ENCODE measurements around the gene SLC25A10.
"Not testable (repeated sequence)": the region's sequence is repeated elsewhere in the genome, so short reads cannot be mapped to it uniquely, and the experiment has no call there.

The SLC25A10 gene

GRCh38 chr17:81711814-81712467 is at the start of gene SLC25A10:
SLC25A10 (plus strand) TSS chr17:81712284; CDS start chr17:81712427, 143 bp downstream.
- peak; percentile 55 for DNase-seq (ENCODE audit: low spot score)

GRCh38 chr17:81664051-81664470 is 48.0 kb upstream of the SLC25A10 start:
- no peak for DNase-seq (ENCODE audit: low spot score)

- DNase-seq (ENCODE audit: low spot score) = peak; percentile 24
These were observed 46.6 kb upstream of the SLC25A10 start for GRCh38 chr17:81665205-81666091.

- peak; percentile 46 for DNase-seq (ENCODE audit: low spot score)
These were observed 46.1 kb upstream of the SLC25A10 start for GRCh38 chr17:81666092-81666341.

GRCh38 chr17:81666342-81667191 is 45.5 kb upstream of the SLC25A10 start, which contains the start of the genes CCDC137 and OXLD1:
CCDC137 (plus strand) TSS chr17:81666737; CDS start chr17:81666767, 30 bp downstream.
OXLD1 (minus strand) TSS chr17:81666605; CDS start chr17:81666577, 28 bp downstream.
- DNase-seq (ENCODE audit: low spot score) = peak; percentile 92

GRCh38 chr17:81667754-81668153 is 44.3 kb upstream of the SLC25A10 start:
- DNase-seq (ENCODE audit: low spot score) = no peak

GRCh38 chr17:81672504-81672903 is 39.6 kb upstream of the SLC25A10 start:
- DNase-seq (ENCODE audit: low spot score) = no peak

- no peak for DNase-seq (ENCODE audit: low spot score)
These were observed 39.1 kb upstream of the SLC25A10 start for GRCh38 chr17:81672954-81673353.

GRCh38 chr17:81673561-81674258 is 38.4 kb upstream of the SLC25A10 start:
- no peak for DNase-seq (ENCODE audit: low spot score)

GRCh38 chr17:81675515-81676221 is 36.4 kb upstream of the SLC25A10 start:
- not testable (repeated sequence) for DNase-seq (ENCODE audit: low spot score)

GRCh38 chr17:81676906-81677305 is 35.2 kb upstream of the SLC25A10 start:
- no peak for DNase-seq (ENCODE audit: low spot score)

GRCh38 chr17:81680150-81680549 is 31.9 kb upstream of the SLC25A10 start:
- DNase-seq (ENCODE audit: low spot score) = no peak

- DNase-seq (ENCODE audit: low spot score) = no peak
These were observed 30.4 kb upstream of the SLC25A10 start for GRCh38 chr17:81681672-81682071.

- no peak for DNase-seq (ENCODE audit: low spot score)
These were observed 29.4 kb upstream of the SLC25A10 start for GRCh38 chr17:81682565-81683207.

- no peak for DNase-seq (ENCODE audit: low spot score)
These were observed 28.9 kb upstream of the SLC25A10 start for GRCh38 chr17:81683208-81683583.

GRCh38 chr17:81683584-81684441 is 28.3 kb upstream of the SLC25A10 start, which contains the start of the genes ARL16 and HGS:
ARL16 (minus strand) TSS chr17:81683797; CDS start chr17:81683753, 44 bp downstream.
HGS (plus strand) TSS chr17:81684011; CDS start chr17:81684067, 56 bp downstream.
- peak; percentile 99 for DNase-seq (ENCODE audit: low spot score)

- no peak for DNase-seq (ENCODE audit: low spot score)
These were observed 27.6 kb upstream of the SLC25A10 start for GRCh38 chr17:81684442-81684911.

GRCh38 chr17:81685108-81685507 is 27.0 kb upstream of the SLC25A10 start:
- DNase-seq (ENCODE audit: low spot score) = peak; percentile 62

- DNase-seq (ENCODE audit: low spot score) = no peak
These were observed 25.5 kb upstream of the SLC25A10 start for GRCh38 chr17:81686614-81687013.
